CD14-positive monocyte (primary cell): Measurements from ENCODE around the gene CKMT1B. TPM values are rescaled to one million over a fixed set of nuclear protein-coding genes. Genes with fewer than 3 reads are reported as not detected.
"Not testable (repeated sequence)": the region's sequence is repeated elsewhere in the genome, so short reads cannot be mapped to it uniquely, and the experiment has no call there.

Experiments used
- DNase-seq, 3 donors: peaks; one replicate each; pipeline ENCODE4 v3.0.0-alpha.2; 2011 to 2022
- H2AFZ ChIP-seq: 2 replicates; pipeline ENCODE4 v1.6.0; 2012; ENCODE audit warnings: mild to moderate bottlenecking, low read depth, low read length, inconsistent platforms; ENCODE audit not compliant: insufficient read depth, poor library complexity, severe bottlenecking
- H3K27ac ChIP-seq, 2 donors: 1 replicate in 1 of 2; 2 replicates in 1 of 2; pipeline ENCODE4 v1.5.1; 2012 to 2013; ENCODE audit warnings: low read length in 2 of 2, control low read depth in 1 of 2, inconsistent platforms in 1 of 2, low read depth in 1 of 2, mild to moderate bottlenecking in 1 of 2
- H3K27me3 ChIP-seq, 2 donors: one replicate each; pipeline versions ENCODE4 v1.6.0 to v1.6.1; 2011 to 2013; ENCODE audit warnings: low read length in 2 of 2; ENCODE audit not compliant: control insufficient read depth in 2 of 2, insufficient read depth in 2 of 2
- H3K36me3 ChIP-seq, 2 donors: replicated peaks in 1 of 2; 1 replicate in 1 of 2; 2 replicates in 1 of 2; pipeline versions ENCODE4 v1.5.1 to v1.6.1; 2012 to 2013; ENCODE audit warnings: low read length in 2 of 2, control low read depth in 1 of 2, inconsistent platforms in 1 of 2, mild to moderate bottlenecking in 1 of 2; ENCODE audit not compliant: insufficient read depth in 2 of 2, control insufficient read depth in 1 of 2
- H3K4me1 ChIP-seq, 2 donors: 1 replicate in 1 of 2; 2 replicates in 1 of 2; pipeline versions ENCODE4 v1.5.1 to v1.6.1; 2012 to 2013; ENCODE audit warnings: low read length in 2 of 2, control low read depth in 1 of 2, inconsistent platforms in 1 of 2, mild to moderate bottlenecking in 1 of 2, moderate library complexity in 1 of 2; ENCODE audit not compliant: insufficient read depth in 2 of 2, control insufficient read depth in 1 of 2
- H3K4me2 ChIP-seq: replicated peaks from 2 replicates; pipeline ENCODE3; 2012; ENCODE audit warnings: low read length, moderate library complexity, mild to moderate bottlenecking; ENCODE audit not compliant: poor library complexity, severe bottlenecking; ENCODE audit errors: extremely low read depth
- H3K4me3 ChIP-seq, 3 experiments: fragments of 200-600 bp in 1 of 3; sonication (generic) in 1 of 3; replicated peaks in 1 of 3; 1 replicate in 2 of 3; 2 replicates in 1 of 3; pipeline ENCODE4 v1.5.1; 2011 to 2013; ENCODE audit warnings: low read length in 3 of 3, mild to moderate bottlenecking in 3 of 3, control low read depth in 2 of 3, low read depth in 2 of 3, inconsistent platforms in 1 of 3, moderate library complexity in 1 of 3
- H3K79me2 ChIP-seq: 2 replicates; pipeline ENCODE4 v1.6.0; 2012; ENCODE audit warnings: mild to moderate bottlenecking, control low read depth, inconsistent platforms, low read length, moderate library complexity; ENCODE audit not compliant: insufficient read depth
- H3K9ac ChIP-seq: 2 replicates; pipeline ENCODE4 v1.6.0; 2017; ENCODE audit warnings: low read length, mild to moderate bottlenecking; ENCODE audit not compliant: insufficient read depth, poor library complexity, severe bottlenecking
- H3K9me3 ChIP-seq, 2 donors: replicated peaks in 1 of 2; 1 replicate in 1 of 2; 2 replicates in 1 of 2; pipeline versions ENCODE4 v1.5.1 to v1.6.1; 2012 to 2013; ENCODE audit warnings: low read length in 2 of 2, control low read depth in 1 of 2; ENCODE audit not compliant: control insufficient read depth in 1 of 2, insufficient read depth in 1 of 2
- H4K20me1 ChIP-seq: 2 replicates; pipeline ENCODE4 v1.6.0; 2012; ENCODE audit warnings: mild to moderate bottlenecking, low read length, control low read depth, moderate library complexity; ENCODE audit not compliant: insufficient read depth
- H3K27ac Mint-ChIP-seq, 7 donors: one replicate each; pipeline ENCODE4 v1.8.0; 2020; ENCODE audit warnings: mild to moderate bottlenecking in 7 of 7, mixed read lengths in 7 of 7, moderate library complexity in 6 of 7, inconsistent platforms in 2 of 7
- H3K27me3 Mint-ChIP-seq, 3 donors: one replicate each; pipeline ENCODE4 v1.8.0; 2021 to 2022; ENCODE audit warnings: low read depth in 3 of 3, mild to moderate bottlenecking in 3 of 3, mixed read lengths in 3 of 3, moderate library complexity in 3 of 3, inconsistent platforms in 1 of 3
- H3K36me3 Mint-ChIP-seq, 2 donors: one replicate each; pipeline ENCODE4 v1.8.0; 2020; ENCODE audit warnings: mixed read lengths in 2 of 2, inconsistent platforms in 1 of 2, mild to moderate bottlenecking in 1 of 2
- H3K4me1 Mint-ChIP-seq: one replicate; pipeline ENCODE4 v1.8.0; 2020; ENCODE audit warnings: mild to moderate bottlenecking, mixed read lengths
- H3K4me3 Mint-ChIP-seq, 2 donors: one replicate each; pipeline ENCODE4 v1.8.0; 2020; ENCODE audit warnings: mild to moderate bottlenecking in 2 of 2, mixed read lengths in 2 of 2, moderate library complexity in 1 of 2
- H3K9me3 Mint-ChIP-seq, 7 donors: one replicate each; pipeline ENCODE4 v1.8.0; 2020 to 2022; ENCODE audit warnings: mixed read lengths in 7 of 7, mild to moderate bottlenecking in 6 of 7, moderate library complexity in 6 of 7, inconsistent platforms in 2 of 7
- CTCF ChIP-seq: fragments of 200-600 bp; IDR thresholded peaks from one replicate; pipeline ENCODE4 v1.8.0; 2022; ENCODE audit warnings: antibody characterized with exemption, mild to moderate bottlenecking
- WGBS: methylation state at CpG from one replicate; pipeline ENCODE4 v1.1.5; 2013; ENCODE audit warnings: missing lambda C conversion rate; ENCODE audit not compliant: insufficient coverage; 5-methylcytosine and 5-hydroxymethylcytosine counted together
- intact Hi-C, 2 donors: fragments of 100-400 bp; cut with micrococcal nuclease; formaldehyde crosslinking; loops; one replicate each; pipeline versions ENCODE4 v1.15.0 to v1.15.1; 2023
- polyA plus RNA-seq, 3 donors: library from polyadenylated mRNA; depleted of rRNA in 1 of 3; unstranded in 2 of 3; stranded (reverse) in 1 of 3; fragments of 300-500 nt in 2 of 3; fragments of >200 nt in 1 of 3; fragmentation: Illumina TruSeq in 2 of 3; gene quantifications; 1 replicate in 2 of 3; 2 replicates in 1 of 3; pipeline ENCODE4 v1.2.3, GENCODE V29; 2012 to 2021

Gene CKMT1B
- polyA plus RNA-seq, 3 donors = not detected

- H3K4me3 ChIP-seq, H3K4me2 ChIP-seq: not testable (repeated sequence)
These were observed 28.4 kb downstream of the CKMT1B start for GRCh38 chr15:43622068-43622799.

DNA sequence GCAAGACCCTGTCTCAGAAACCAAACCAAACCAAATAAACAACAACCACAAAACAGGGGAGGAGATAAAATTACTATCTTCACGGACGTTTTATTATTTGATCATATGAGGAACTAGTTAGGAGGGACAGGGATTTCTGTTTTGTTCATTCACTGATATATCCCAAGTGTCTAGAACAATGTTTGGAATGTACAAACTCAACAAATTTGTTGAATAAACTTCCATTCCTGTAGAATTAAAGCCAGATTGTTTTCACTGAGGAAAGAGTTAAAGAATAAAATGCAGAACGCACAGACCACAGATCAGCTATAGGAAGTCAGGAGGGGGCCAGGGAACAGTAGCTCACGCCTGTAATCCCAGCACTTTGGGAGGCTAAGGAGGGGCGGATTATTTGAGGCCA, 31.3 kb downstream of the CKMT1B start:
- Histone ChIP-seq H3K36me3 (no peaks in the 10 kb centered on the region), H3K9ac (no peak overlapping the region), H3K4me1 (no peaks in the 10 kb centered on the region), H2AFZ (no peak overlapping the region), H3K79me2 (no peaks in the 10 kb centered on the region), H3K27me3 (no peaks in the 10 kb centered on the region), H3K27ac (no peak overlapping the region), H3K4me2 (no peak overlapping the region), H3K9me3 (no peaks in the 10 kb centered on the region), H3K4me3 (no peak overlapping the region), H4K20me1 (no peaks in the 10 kb centered on the region)
- no peaks in the 10 kb centered on the region for H3K9me3 Mint-ChIP-seq
- intact Hi-C loops = no loop called here
- 13% methylated on average over 1 of the region's 5 CpGs for WGBS
- H3K4me1 Mint-ChIP-seq = no peaks in the 10 kb centered on the region
- H3K27ac Mint-ChIP-seq = no peak overlapping the region
- TF ChIP-seq CTCF = no peak
- H3K27me3 Mint-ChIP-seq = peaks cover 8 to 15% (median 11%) of the 10 kb centered on the region in 3 donors
- no peak overlapping the region for H3K4me3 Mint-ChIP-seq
- H3K36me3 Mint-ChIP-seq = peaks cover 0 to 2% of the 10 kb centered on the region in 2 donors
- DNase-seq = no peak

More at GRCh38 chr15:43622068-43622799, 28.4 kb downstream of the CKMT1B start:
- H3K27ac ChIP-seq, intact Hi-C loops, H3K36me3 ChIP-seq, H3K9me3 Mint-ChIP-seq, H2AFZ ChIP-seq, H3K9me3 ChIP-seq, H3K4me1 ChIP-seq, DNase-seq, H3K79me2 ChIP-seq, H4K20me1 ChIP-seq, H3K9ac ChIP-seq, H3K4me3 Mint-ChIP-seq, H3K27me3 ChIP-seq, H3K27ac Mint-ChIP-seq, H3K4me1 Mint-ChIP-seq, H3K36me3 Mint-ChIP-seq: not testable (repeated sequence)
- H3K27me3 Mint-ChIP-seq = peaks cover 12 to 19% (median 16%) of the 10 kb centered on the region in 3 donors
- 100% methylated on average over 1 of the region's 7 CpGs for WGBS

DNA sequence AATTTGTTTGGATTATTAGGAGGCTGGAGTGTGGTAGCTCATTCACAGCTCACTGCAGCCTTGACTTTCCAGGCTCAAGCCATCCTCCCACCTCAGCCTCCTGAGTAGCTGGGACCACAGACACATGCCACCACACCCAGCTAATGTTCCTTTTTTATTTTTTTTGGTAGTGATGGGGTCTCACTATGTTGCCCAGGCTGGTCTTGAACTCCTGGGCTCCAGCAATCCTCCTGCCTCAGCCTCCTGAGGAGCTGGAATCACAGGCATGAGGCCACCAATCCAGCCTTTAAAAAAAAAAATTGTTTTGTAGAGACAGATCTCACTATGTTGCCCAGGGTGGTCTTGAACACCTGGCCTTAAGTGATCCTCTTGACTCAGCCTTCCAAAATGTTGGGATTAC, 33.1 kb downstream of the CKMT1B start:
- DNase-seq, H3K79me2 ChIP-seq, H3K9me3 ChIP-seq, H3K9ac ChIP-seq, H4K20me1 ChIP-seq, H3K36me3 Mint-ChIP-seq, H3K27ac ChIP-seq, H3K4me3 Mint-ChIP-seq, H2AFZ ChIP-seq, H3K27me3 Mint-ChIP-seq, H3K4me3 ChIP-seq, H3K27me3 ChIP-seq, H3K4me1 Mint-ChIP-seq, intact Hi-C loops, H3K36me3 ChIP-seq, H3K4me2 ChIP-seq, H3K4me1 ChIP-seq, H3K27ac Mint-ChIP-seq, H3K9me3 Mint-ChIP-seq: not testable (repeated sequence)

DNA sequence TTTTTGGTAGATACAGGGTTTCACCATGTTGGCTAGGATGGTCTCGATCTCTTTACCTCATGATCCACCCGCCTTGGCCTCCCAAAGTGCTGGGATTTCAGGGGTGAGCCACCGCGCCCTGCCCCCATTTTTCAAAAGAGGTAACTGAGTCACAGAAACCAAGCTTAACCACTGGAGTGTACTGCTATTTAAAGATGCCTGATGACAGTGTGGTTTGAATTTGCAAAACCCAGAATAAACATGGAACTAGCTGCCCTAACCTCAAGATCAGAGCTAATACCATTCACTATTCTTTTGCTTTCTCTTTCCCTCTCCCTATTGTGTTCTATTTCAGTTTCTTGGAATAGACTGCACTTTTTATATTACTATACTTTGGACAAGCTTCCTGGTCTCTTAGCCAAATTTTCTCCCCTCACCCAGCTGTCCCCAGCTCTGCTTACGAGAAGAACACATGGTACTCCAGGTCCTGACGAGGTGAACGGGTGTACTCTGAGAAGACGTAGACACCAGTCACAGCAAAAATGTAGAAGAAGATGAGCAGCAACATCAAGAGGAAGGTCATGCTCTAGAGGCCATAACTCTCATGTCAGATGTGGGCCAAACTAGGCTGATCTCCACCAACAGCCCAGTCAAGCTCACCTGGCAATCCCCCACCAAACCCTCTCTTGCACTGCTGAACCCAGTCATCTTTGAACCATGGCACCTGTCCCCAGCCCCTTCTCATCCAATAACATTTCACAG, 44.8 kb downstream of the CKMT1B start:
- H3K4me1 ChIP-seq, H3K9ac ChIP-seq, H4K20me1 ChIP-seq, H3K27ac ChIP-seq, H3K36me3 ChIP-seq, H3K4me1 Mint-ChIP-seq, H3K4me3 Mint-ChIP-seq, H3K79me2 ChIP-seq, H3K27me3 ChIP-seq, H3K27me3 Mint-ChIP-seq, H3K4me3 ChIP-seq, H3K36me3 Mint-ChIP-seq, H3K9me3 Mint-ChIP-seq, H2AFZ ChIP-seq, intact Hi-C loops, H3K4me2 ChIP-seq, DNase-seq, H3K9me3 ChIP-seq: not testable (repeated sequence)
- H3K27ac Mint-ChIP-seq = peak overlapping the region in 2 of 7 donors; percentile 52 to 57
- WGBS = 100% methylated on average over 5 of the region's 8 CpGs
